HG02571 (cell line): Measurements from ENCODE around the gene ARFIP2.

ENCODE experiments used
- ATAC-seq: cut with Tn5 transposase; IDR thresholded peaks from one replicate; pipeline ENCODE4 v1.9.1; 2021; ENCODE audit warnings: mild to moderate bottlenecking, moderate library complexity; ENCODE audit not compliant: unreplicated experiment

Gene ARFIP2

DNA sequence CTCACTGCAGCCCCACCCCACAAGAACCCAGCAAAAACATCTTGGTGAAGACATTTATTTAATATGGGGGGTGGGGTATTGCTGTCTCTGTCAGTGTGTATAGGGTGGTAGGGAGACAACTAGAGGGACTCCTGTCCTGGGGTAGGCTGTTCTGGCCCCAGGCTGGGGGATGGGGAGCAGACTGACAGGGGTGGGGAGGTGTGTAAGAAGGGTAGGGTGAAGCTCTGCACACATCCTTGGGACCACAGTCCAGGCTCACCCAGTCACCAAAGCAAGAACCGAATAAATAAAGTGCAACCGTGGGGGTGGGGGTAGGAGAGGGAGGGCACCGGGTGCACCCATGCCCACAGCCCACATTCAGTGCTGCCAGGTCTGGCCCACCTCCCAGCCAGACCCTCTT is 32.6 kb downstream of the ARFIP2 start:
- ATAC-seq: no peak

DNA sequence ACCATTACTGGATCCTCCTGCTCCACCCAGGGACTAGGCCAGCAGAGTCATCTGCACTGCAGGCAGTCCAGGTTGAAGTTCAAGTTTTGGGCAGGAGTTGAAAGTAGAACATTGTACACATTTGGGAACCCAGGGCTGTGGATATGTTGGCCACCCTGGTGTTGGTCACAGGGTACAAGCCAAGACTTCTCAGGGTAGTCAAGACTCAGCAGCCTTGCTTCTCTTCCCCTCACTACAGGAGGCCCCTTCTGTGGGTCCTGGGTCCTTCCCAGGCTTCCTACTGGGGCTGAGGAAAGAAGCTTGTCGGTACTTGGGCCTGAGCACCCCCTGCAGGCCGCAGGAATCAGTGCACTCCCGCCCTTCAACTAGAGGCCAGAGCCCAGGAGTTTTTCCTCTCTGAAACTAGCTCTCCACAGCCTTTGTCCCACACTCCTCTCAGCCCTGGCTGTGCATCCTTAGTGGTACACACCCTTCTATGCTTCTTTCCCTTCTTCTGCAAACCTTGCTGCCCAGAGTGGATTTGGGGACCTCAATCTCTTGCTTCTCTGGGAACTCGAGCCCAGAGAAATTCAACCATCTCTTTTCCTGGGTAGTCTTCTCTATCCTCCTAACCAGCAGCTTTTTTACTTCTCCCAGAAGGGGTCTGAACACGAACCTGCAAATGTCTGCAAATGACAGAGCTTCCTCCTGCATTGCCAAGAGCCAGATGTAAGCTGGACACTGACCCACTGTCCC is 37.7 kb downstream of the ARFIP2 start:
- peak; percentile 75 for ATAC-seq

DNA sequence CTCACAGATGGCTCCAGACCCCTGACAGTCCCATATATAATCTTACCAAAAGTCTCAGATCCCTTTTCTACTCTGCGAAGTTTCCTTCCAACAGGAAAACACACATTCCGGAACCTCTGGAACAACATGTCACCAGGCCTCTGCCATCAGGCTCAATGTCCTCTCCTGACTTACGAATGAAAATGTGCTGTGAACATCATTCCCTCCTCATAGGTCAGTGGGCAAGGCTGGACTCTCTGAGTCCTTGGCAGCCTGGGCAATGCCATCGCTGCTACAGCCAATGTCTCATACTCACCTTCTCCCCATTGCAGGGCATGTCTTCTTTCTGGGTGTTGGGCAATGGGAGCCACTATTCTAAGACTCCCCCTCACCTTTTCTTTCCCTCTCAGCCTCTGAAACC is 38.7 kb downstream of the ARFIP2 start:
- no peak for ATAC-seq

DNA sequence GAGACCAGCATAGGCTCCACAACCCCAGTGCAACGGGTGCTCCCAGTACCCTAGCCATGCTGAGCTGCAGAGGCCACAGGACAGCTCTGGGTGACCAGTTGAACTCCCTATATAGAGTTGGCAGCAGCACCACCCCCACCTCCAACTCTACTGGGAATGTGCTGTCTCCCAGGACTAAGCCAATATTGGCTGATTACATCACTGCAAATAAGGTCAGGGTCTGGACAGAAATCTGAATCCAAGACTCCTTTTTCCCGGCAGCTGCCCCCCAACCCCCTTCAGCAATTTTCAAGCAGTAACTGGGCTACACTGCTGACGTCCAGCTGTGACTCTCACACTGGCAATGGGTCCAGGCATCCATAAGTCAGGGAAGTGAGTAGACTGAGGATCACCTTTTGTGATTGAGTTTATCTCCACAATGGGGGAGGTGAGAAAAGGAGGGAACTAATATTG is 40.2 kb downstream of the ARFIP2 start, which contains the start of gene HPX:
Gene HPX, minus strand, starts transcription at position 82 of the 453 bp plus-strand sequence. Its CDS starts 24 bp downstream, at position 58.
- ATAC-seq: no peak

DNA sequence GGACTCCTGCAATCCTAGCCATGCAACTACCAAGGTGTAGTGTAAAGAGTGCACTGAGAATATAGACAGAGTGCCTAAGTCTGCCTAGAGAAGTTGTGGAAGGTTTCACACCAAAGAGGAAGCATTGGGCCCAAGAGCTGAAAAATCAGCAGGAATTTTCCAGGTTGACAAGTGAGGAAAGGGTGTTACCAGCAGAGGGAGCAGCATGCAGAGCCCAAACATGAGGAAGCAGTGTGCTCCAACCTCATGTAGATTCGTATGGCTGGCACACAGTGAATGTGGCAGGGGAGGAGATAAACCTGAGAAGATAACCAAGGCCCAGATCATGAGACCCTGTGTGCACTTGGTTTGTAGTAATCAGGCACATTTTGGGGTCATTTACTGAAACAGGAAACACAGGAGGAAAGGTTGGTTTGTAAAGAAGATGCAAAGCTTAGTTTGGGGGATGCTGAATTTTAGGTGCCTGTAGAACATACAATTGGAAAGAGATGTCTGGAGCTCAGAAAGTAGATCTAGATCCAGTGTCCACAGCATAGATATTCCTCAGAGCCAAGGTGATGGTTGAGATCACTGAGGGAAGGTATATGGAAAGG is 42.1 kb downstream of the ARFIP2 start:
- no peak for ATAC-seq

DNA sequence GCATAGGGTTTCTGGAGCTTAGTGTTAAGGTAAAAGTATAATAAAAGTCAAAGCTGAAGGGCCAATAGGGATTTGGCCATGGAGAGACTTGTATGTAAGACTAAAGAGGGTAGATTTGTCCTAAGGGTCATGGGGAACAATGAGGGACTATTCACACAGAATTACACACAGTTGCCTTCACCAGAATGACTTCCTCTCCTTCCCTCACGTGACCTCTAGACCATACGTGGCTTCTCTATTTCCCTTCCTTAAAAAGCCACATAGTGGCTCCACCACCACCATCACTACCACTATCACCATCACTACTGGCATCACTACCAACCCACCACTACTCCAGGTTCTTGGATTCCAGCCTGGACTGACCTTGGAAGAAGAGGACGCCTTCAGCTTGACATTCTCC is 43.1 kb downstream of the ARFIP2 start:
- no peak for ATAC-seq

DNA sequence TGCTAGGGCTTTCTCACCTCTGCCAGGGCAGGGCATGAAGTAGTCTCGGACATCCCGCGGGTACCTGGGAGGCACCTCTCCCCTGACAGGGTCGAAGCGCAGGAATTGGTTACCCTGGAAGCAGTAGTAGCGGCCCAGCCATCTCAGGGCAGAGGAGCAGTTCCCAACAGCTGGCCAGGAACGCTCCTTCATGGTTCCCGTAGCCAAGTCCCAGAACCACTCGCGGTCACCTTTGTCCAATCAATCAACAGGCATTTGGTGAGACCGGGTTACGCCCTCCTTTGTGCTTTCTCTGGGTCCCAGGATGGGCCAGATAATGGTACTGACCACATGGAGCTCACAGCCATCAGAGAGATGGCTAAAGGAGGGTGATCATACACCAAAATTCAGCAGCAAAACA is 43.7 kb downstream of the ARFIP2 start:
- ATAC-seq: no peak

DNA sequence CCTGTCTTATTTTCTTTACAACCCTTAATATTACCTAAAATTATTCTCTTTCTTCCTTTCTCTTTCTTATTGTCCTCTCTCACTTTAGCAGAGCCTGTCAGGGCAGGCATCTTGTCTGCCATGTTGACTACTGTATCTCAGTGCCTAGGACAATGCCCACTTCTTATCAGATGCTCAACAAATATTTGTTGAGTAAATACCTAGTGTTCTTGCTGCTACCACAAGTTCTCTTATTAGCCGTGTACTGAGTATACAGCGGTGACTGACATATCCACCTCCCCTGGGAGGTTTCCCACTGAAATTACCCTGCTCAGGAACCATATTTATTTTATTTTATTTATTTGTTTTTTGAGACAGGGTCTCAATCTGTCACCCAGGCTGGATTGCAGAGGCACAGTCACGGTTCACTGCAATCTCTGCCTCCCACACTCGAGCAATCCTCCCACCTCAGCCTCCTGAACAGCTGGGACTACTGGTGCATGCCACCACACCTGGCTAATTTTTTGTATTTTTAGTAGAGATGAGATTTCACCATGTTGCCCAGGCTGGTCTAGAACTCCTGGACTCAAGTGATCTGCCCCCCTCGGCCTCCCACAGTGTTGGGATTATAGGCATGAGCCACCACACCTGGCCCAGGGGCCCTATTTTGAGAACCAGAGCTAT is 47.0 kb downstream of the ARFIP2 start:
- ATAC-seq: no peak

DNA sequence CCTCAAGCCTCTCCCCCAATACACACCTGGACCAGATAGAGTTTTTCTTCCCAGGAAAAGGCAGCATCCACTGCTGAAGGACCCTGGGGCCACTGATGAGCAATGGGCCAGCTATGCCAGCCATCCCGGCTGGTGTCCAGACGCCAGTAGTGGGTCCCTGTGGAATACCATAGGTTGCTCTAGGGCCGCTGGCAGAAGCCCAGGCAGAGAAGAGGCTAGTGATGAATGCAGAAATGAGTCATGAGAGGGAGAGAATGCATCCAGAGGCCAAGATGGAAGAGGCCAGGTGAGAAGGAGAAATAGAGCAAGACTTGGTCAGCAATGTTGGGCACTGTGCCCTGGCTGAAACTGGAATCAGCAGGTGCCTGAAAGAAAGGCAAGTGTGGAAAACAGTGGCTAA is 49.3 kb downstream of the ARFIP2 start:
- no peak for ATAC-seq

DNA sequence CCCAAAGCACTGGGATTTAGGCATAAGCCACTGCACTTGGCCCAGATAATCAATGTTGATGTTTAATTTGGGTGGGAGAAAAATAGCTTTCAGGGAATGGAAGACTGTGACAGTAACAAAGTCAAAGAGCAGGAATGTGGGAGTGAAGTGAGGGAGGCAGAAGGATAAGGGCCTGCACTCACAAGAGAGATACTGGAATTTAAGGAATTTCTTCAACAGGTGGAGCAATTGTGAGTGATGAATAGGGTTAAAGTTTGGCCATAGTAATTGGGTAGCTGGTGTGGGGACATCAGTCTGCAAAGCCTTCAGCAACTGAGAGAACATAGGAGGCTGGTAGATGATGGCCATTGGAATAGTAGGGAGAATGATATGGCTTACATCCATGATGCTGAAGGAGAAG is 53.6 kb downstream of the ARFIP2 start:
- ATAC-seq: no peak
